Right renal cortex interstitium (tissue), 3 donors: Measurements from ENCODE around the gene IRF2. TPM values are rescaled to one million over a fixed set of nuclear protein-coding genes. Genes with fewer than 3 reads are reported as not detected.

Experiments
- polyA plus RNA-seq, 3 donors: library from polyadenylated mRNA; unstranded; fragments of 120-200 nt; gene quantifications; one replicate each; pipeline ENCODE4 v1.2.1, GENCODE V29; 2013; ENCODE audit not compliant: insufficient read length in 3 of 3

IRF2 gene
- polyA plus RNA-seq, 3 donors = 35.6 to 42.4 (median 37.9) TPM

Other genes starting within 250 kb of the IRF2 start
- gene CASP3, start 174.9 kb upstream of the IRF2 start, polyA plus RNA-seq = 10 to 100 TPM; 35.5 to 39.5 (median 36.1) TPM
- gene PRIMPOL, start 175.2 kb upstream of the IRF2 start, polyA plus RNA-seq = 10 to 100 TPM; 28.0 to 34.5 (median 28.6) TPM